Esophagus squamous epithelium (tissue), 5 donors: ENCODE data around the gene PORCN. TPM values are rescaled to one million over a fixed set of nuclear protein-coding genes. Genes with fewer than 3 reads are reported as not detected.

ENCODE experiments used
- DNase-seq: peaks from one replicate; lab custom pipeline; 2025; lab: John Stamatoyannopoulos, UW
- H3K27ac ChIP-seq, 4 donors: fragments of 200-600 bp; sonication (generic); one replicate each; pipeline ENCODE4 v1.5.1; 2016 to 2019; ENCODE audit warnings: mild to moderate bottlenecking in 1 of 4
- H3K27me3 ChIP-seq, 4 donors: fragments of 200-600 bp; sonication (generic); 1 replicate in 3 of 4; 2 replicates in 1 of 4; pipeline versions ENCODE4 v1.5.1 to v1.6.0; 2017 to 2021; ENCODE audit warnings: antibody characterized with exemption in 1 of 4
- H3K36me3 ChIP-seq, 3 donors: fragments of 200-600 bp; sonication (generic); one replicate each; pipeline ENCODE4 v1.5.1; 2016 to 2019
- H3K4me1 ChIP-seq, 3 donors: fragments of 200-600 bp; sonication (generic); one replicate each; pipeline ENCODE4 v1.5.1; 2017 to 2019
- H3K4me3 ChIP-seq, 4 donors: fragments of 200-600 bp; sonication (generic); 1 replicate in 3 of 4; 2 replicates in 1 of 4; pipeline ENCODE4 v1.5.1; 2016 to 2019; ENCODE audit warnings: mild to moderate bottlenecking in 2 of 4, moderate library complexity in 1 of 4
- H3K9me3 ChIP-seq, 3 donors: fragments of 200-600 bp; sonication (generic); one replicate each; pipeline ENCODE4 v1.5.1; 2016 to 2019
- POLR2A ChIP-seq, 4 donors: fragments of 450-650 bp; IDR thresholded peaks; one replicate each; pipeline ENCODE4 v1.6.1; 2017; ENCODE audit warnings: antibody characterized with exemption in 4 of 4, mild to moderate bottlenecking in 4 of 4, moderate library complexity in 3 of 4
- WGBS, 2 donors: methylation state at CpG; one replicate each; pipeline ENCODE4 v1.1.5; 2018; 5-methylcytosine and 5-hydroxymethylcytosine counted together
- intact Hi-C: fragments of 100-400 bp; cut with DNase I; formaldehyde crosslinking; loops from one replicate; pipeline ENCODE4 v1.15.0; 2022
- total RNA-seq, 4 donors: library from RNA; depleted of rRNA; stranded (reverse); fragments of >200 nt; gene quantifications; one replicate each; pipeline ENCODE4 v1.1.0, GENCODE V29; 2016
- TF ChIP-seq, protein P1 (sequence below), 6 experiments: fragments of 450-650 bp in 4 of 6; fragments of 200-600 bp in 2 of 6; sonication (generic) in 2 of 6; IDR thresholded peaks; one replicate each; pipeline ENCODE4 v1.5.1; 2016 to 2019; ENCODE audit warnings: antibody characterized with exemption in 6 of 6, mild to moderate bottlenecking in 4 of 6, moderate library complexity in 4 of 6
- donor health status: DM: yes; HTN: yes; CAD: no.

The PORCN gene
- total RNA-seq, 4 donors from 2014 or later, result 11.2 to 25.8 (median 17.6) TPM

DNA sequence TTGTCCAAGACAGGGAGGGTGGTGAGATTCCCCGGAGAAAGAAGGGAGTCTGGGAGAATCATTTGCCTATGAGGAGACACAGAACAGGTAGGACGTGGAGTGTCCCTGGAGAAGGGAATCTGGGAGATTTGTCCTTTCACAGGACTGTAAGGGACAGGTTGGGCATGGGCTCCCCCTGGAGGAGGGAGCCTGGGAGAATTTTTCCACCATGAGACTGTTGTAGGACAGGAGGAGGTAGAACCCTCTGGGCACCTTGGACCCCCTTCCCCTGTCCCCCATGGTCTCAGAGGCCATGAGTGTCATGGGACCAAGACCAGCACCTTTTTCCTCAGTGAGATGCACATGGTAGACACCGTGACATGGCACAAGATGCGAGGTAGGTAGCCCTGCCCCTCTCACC lies 2.8 kb downstream of the PORCN start:
- no peak overlapping the region for H3K4me3 ChIP-seq
- no peaks in the 10 kb centered on the region for H3K27me3 ChIP-seq
- H3K36me3 ChIP-seq, result peaks cover 0 to 26% (median 0%) of the 10 kb centered on the region in 3 donors
- peaks cover 0 to 21% (median 4%) of the 10 kb centered on the region in 3 donors for H3K4me1 ChIP-seq
- 65 to 79% methylated on average over 2 to 4 of the region's 4 CpGs for WGBS, 2 donors
- intact Hi-C loops, result no loop called here
- DNase-seq, result no peak
- no peaks in the 10 kb centered on the region for H3K9me3 ChIP-seq
- no peak overlapping the region for H3K27ac ChIP-seq
- TF ChIP-seq POLR2A (IDR thresholded peaks at IDR 0.05), result no peak
- TF ChIP-seq, protein P1, sequence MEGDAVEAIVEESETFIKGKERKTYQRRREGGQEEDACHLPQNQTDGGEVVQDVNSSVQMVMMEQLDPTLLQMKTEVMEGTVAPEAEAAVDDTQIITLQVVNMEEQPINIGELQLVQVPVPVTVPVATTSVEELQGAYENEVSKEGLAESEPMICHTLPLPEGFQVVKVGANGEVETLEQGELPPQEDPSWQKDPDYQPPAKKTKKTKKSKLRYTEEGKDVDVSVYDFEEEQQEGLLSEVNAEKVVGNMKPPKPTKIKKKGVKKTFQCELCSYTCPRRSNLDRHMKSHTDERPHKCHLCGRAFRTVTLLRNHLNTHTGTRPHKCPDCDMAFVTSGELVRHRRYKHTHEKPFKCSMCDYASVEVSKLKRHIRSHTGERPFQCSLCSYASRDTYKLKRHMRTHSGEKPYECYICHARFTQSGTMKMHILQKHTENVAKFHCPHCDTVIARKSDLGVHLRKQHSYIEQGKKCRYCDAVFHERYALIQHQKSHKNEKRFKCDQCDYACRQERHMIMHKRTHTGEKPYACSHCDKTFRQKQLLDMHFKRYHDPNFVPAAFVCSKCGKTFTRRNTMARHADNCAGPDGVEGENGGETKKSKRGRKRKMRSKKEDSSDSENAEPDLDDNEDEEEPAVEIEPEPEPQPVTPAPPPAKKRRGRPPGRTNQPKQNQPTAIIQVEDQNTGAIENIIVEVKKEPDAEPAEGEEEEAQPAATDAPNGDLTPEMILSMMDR (IDR thresholded peaks at IDR 0.05), result peak in 2 of 6 experiments; percentile 20 to 34

DNA sequence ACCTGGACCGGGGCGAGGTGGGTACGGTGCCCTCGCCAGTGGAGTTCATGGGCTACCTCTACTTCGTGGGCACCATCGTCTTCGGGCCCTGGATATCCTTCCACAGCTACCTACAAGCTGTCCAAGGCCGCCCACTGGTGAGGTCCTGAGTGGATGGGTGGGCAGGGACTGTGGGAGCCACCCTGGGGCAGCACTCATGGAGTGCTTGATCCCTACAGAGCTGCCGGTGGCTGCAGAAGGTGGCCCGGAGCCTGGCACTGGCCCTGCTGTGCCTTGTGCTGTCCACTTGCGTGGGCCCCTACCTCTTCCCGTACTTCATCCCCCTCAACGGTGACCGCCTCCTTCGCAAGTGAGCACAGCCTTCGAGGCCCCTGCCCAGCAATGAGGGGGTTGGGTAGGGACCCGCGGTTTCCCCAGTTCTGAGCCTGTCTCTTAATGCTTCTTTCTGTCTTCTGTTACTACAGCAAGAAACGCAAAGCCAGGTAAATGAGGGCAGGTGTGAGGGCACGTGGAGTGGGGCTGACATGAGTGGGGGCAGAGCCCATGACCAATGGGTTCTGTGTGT lies 3.7 kb downstream of the PORCN start:
- Histone ChIP-seq H3K27ac (no peak overlapping the region), H3K4me1 (peaks cover 0 to 21% (median 4%) of the 10 kb centered on the region in 3 donors), H3K27me3 (no peaks in the 10 kb centered on the region), H3K36me3 (peaks cover 0 to 34% (median 0%) of the 10 kb centered on the region in 3 donors), H3K4me3 (no peak overlapping the region), H3K9me3 (no peaks in the 10 kb centered on the region)
- intact Hi-C loops, result no loop called here
- 90 to 100% methylated on average over 4 to 9 of the region's 20 CpGs for WGBS, 2 donors
- TF ChIP-seq, protein P1 (IDR thresholded peaks at IDR 0.05), result no peak
- no peak for TF ChIP-seq POLR2A (IDR thresholded peaks at IDR 0.05)
- DNase-seq, result no peak

DNA sequence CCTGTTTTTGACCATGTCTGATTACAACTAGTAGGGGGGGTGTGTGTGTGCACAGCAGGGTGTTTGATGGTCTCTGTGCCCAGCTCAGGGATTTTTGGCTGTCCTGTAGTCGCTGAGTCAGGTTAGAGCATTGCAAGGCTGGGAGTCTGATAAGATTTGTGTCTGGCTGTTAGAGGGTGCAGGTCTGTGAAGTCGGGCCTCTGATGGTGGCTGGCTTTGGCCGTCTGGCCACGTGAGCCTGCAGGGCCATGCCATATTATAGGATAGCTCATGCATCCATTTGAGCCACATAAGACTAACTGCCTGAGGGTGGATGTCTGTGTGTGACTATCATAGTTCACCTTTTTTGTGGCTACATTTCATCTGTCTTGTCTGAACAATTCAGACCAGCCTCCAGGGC lies 4.9 kb downstream of the PORCN start:
- intact Hi-C loops, result no loop called here
- 87 to 100% methylated on average over 1 to 4 of the region's 4 CpGs for WGBS, 2 donors
- Histone ChIP-seq H3K27ac (no peak overlapping the region), H3K36me3 (peaks cover 0 to 34% (median 0%) of the 10 kb centered on the region in 3 donors), H3K4me1 (peaks cover 0 to 15% (median 0%) of the 10 kb centered on the region in 3 donors), H3K4me3 (no peak overlapping the region), H3K9me3 (no peaks in the 10 kb centered on the region), H3K27me3 (no peaks in the 10 kb centered on the region)
- TF ChIP-seq, protein P1 (IDR thresholded peaks at IDR 0.05), result no peak
- no peak for TF ChIP-seq POLR2A (IDR thresholded peaks at IDR 0.05)
- no peak for DNase-seq

DNA sequence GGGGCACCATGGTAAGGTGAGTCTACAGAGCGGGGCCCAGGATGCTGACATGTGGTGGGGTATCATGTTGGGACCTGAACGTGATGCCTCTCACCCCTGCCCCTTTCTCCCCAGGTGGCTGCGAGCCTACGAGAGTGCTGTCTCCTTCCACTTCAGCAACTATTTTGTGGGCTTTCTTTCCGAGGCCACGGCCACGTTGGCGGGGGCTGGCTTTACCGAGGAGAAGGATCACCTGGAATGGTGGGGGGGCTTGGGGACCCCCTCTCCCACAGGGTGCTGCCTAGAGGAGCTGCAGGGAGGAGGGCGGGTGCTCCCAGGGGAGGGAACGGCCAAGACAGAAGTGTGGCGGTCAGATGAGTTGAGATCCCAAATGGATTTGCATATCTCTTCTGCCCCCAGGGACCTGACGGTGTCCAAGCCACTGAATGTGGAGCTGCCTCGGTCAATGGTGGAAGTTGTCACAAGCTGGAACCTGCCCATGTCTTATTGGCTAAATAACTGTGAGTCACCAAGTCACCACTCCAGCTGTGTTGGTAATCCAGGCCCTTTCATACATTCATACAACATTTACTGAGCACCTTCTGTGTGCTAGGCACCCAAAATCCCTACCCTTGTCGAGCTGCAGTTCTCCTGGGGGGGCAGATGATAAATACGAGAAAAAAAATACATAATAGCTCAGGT lies 5.5 kb downstream of the PORCN start:
- H3K4me1 ChIP-seq, result peaks cover 0 to 12% (median 0%) of the 10 kb centered on the region in 3 donors
- intact Hi-C loops, result no loop called here
- no peak for DNase-seq
- no peaks in the 10 kb centered on the region for H3K27me3 ChIP-seq
- peak overlapping the region in 1 of 4 donors; percentile 45 for H3K27ac ChIP-seq
- H3K36me3 ChIP-seq, result peaks cover 0 to 34% (median 0%) of the 10 kb centered on the region in 3 donors
- no peaks in the 10 kb centered on the region for H3K9me3 ChIP-seq
- no peak for TF ChIP-seq POLR2A (IDR thresholded peaks at IDR 0.05)
- TF ChIP-seq, protein P1 (IDR thresholded peaks at IDR 0.05), result no peak
- WGBS, 2 donors, result 56 to 59% methylated on average over 2 to 3 of the region's 16 CpGs
- H3K4me3 ChIP-seq, result no peak overlapping the region

DNA sequence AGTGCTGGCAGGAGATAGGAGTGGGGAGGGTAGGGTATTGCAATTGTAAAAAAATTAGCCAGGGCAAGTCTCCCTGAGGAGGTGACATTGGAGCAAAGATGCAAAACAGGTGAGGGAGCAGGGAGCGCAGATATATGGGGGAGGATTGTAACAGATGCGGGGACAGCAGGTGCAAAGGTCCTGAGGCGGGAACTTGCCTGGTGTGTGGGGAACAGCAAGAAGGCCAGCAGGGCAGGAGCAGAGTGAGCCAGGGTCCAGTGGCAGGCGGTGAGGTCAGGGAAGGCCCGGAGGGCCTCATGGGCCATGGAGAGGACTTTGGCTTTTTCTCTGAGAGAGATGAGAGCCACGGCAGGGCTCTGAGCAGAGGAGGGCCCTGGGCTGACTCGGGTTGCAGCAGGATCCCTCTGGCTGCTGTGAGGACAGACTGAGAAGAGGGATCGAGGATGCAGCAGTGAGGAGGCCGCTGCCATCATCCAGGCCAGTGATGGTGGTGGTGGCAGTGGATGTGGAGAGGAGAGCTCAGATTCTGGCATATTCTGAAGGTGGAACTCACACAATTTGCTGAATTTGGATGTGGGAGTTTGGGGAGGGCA lies 6.2 kb downstream of the PORCN start:
- Histone ChIP-seq H3K4me1 (peaks cover 0 to 5% (median 0%) of the 10 kb centered on the region in 3 donors), H3K27ac (no peak overlapping the region), H3K36me3 (peaks cover 0 to 34% (median 0%) of the 10 kb centered on the region in 3 donors), H3K4me3 (no peak overlapping the region), H3K9me3 (no peaks in the 10 kb centered on the region), H3K27me3 (no peaks in the 10 kb centered on the region)
- intact Hi-C loops, result no loop called here
- no peak for DNase-seq
- WGBS, 2 donors, result 86 to 100% methylated on average over 7 to 9 of the region's 9 CpGs
- TF ChIP-seq, protein P1 (IDR thresholded peaks at IDR 0.05), result no peak
- TF ChIP-seq POLR2A (IDR thresholded peaks at IDR 0.05), result no peak
